Measurements from ENCODE around the gene CANT1. TPM values are rescaled to one million over a fixed set of nuclear protein-coding genes. Genes with fewer than 3 reads are reported as not detected.
"Not testable (repeated sequence)": the region's sequence is repeated elsewhere in the genome, so short reads cannot be mapped to it uniquely, and the experiment has no call there.

Gene CANT1
- total RNA-seq, 6 experiments from 2014 or later = 84.2 to 103 (median 92.4) TPM

DNA sequence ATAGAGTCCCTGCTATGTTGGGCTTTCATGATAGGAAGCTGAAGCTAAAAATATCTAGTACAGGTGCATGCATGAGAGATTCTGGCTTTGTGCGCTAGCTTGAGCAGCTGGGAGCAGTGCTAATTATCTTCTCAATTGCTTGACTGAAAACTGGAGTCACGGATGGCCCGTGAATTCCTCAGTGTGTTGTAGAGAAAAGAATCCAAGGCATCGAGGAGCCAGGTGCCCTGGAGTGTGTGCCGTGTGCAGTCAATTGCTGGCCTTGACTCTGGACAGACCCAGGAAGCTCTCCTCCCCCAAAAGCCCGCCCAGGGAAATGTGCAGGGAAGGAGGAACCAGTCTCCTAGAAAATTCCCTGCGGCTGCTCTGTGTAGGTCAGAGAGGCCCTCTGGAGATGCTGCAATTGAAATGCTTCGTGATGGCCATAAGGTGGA is 44.1 kb downstream of the CANT1 start:
- TF ChIP-seq, protein P1, sequence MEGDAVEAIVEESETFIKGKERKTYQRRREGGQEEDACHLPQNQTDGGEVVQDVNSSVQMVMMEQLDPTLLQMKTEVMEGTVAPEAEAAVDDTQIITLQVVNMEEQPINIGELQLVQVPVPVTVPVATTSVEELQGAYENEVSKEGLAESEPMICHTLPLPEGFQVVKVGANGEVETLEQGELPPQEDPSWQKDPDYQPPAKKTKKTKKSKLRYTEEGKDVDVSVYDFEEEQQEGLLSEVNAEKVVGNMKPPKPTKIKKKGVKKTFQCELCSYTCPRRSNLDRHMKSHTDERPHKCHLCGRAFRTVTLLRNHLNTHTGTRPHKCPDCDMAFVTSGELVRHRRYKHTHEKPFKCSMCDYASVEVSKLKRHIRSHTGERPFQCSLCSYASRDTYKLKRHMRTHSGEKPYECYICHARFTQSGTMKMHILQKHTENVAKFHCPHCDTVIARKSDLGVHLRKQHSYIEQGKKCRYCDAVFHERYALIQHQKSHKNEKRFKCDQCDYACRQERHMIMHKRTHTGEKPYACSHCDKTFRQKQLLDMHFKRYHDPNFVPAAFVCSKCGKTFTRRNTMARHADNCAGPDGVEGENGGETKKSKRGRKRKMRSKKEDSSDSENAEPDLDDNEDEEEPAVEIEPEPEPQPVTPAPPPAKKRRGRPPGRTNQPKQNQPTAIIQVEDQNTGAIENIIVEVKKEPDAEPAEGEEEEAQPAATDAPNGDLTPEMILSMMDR (IDR thresholded peaks at IDR 0.05) = no peak
- H3K27me3 Mint-ChIP-seq (ENCODE audit: insufficient read depth) = no peaks in the 10 kb centered on the region; the same call in none of the 2 replicates
- H3K4me1 Mint-ChIP-seq (ENCODE audit: low read depth) = peaks cover 20% of the 10 kb centered on the region
- DNase-seq = no peak
- no peak overlapping the region for H3K27ac Mint-ChIP-seq
- no peaks in the 10 kb centered on the region for H3K36me3 Mint-ChIP-seq (ENCODE audit: low read depth)
- H3K9me3 Mint-ChIP-seq = no peaks in the 10 kb centered on the region; the same call in 1 of the 2 replicates
- H3K4me3 Mint-ChIP-seq = no peak overlapping the region

GRCh38 chr17:78963378-78963777 is 46.2 kb downstream of the CANT1 start:
- H3K36me3 Mint-ChIP-seq (ENCODE audit: low read depth) = no peaks in the 10 kb centered on the region
- peaks cover 28% of the 10 kb centered on the region for H3K4me1 Mint-ChIP-seq (ENCODE audit: low read depth)
- H3K4me3 Mint-ChIP-seq = no peak overlapping the region
- TF ChIP-seq, protein P1 (IDR thresholded peaks at IDR 0.05) = no peak
- H3K9me3 Mint-ChIP-seq = no peaks in the 10 kb centered on the region; the same call in 1 of the 2 replicates
- H3K27me3 Mint-ChIP-seq (ENCODE audit: insufficient read depth) = no peaks in the 10 kb centered on the region; the same call in none of the 2 replicates
- no peak for DNase-seq
- H3K27ac Mint-ChIP-seq = no peak overlapping the region

- peaks cover 30% of the 10 kb centered on the region for H3K4me1 Mint-ChIP-seq (ENCODE audit: low read depth)
- H3K36me3 Mint-ChIP-seq (ENCODE audit: low read depth); H3K27me3 Mint-ChIP-seq (ENCODE audit: insufficient read depth); DNase-seq; H3K9me3 Mint-ChIP-seq; H3K4me3 Mint-ChIP-seq; H3K27ac Mint-ChIP-seq: not testable (repeated sequence)
These were observed 46.6 kb downstream of the CANT1 start for GRCh38 chr17:78962984-78963348.

GRCh38 chr17:78962345-78962983 is 47.1 kb downstream of the CANT1 start:
- DNase-seq = peak; percentile 56
- Mint-ChIP-seq H3K9me3 (no peaks in the 10 kb centered on the region; the same call in 1 of the 2 replicates), H3K4me1 (ENCODE audit: low read depth) (peaks cover 30% of the 10 kb centered on the region), H3K4me3 (no peak overlapping the region), H3K27me3 (ENCODE audit: insufficient read depth) (no peaks in the 10 kb centered on the region; the same call in none of the 2 replicates), H3K27ac (peak overlapping the region; percentile 42; the same call in 1 of the 2 replicates), H3K36me3 (ENCODE audit: low read depth) (no peaks in the 10 kb centered on the region)
- TF ChIP-seq, protein P1 (IDR thresholded peaks at IDR 0.05) = no peak

DNA sequence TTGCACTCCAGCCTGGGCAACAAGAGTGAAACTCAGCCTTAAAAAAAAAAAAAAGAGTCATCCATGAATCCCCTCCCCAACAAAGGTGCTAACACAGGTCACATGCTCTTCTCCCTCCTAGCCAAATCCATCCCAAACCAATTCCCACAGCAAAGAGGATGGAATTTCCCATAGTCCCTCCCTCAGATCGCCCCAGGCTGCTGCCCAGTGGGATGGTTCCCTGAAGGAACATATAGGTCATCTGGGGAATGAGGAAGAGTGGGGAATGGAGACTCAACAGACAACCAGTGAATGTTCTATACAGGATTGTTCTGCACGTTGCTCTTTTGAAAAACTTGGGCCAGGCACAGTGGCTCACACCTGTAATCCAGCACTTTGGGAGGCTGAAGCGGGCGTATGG is 48.0 kb downstream of the CANT1 start:
- no peak overlapping the region; the same call in 1 of the 2 replicates for H3K27ac Mint-ChIP-seq
- no peak for DNase-seq

DNA sequence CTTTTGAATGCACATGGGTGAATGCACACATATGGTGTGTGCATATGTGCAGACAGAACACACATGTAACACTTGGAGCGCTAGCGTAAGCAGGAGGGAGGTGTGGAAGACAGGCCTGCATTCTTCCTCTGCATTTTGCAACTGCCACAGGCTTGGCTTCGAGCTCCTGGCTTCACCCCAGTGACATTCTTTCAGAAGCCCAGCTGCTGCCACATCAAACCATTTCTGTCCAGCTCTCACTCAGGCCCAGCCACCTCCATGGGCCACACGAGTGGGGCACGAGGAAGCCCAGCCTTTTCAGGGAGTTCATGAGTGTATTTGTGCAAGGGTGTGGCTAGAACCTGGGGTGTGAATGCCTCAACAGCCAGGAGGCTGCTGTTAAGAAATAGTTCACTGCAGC is 48.6 kb downstream of the CANT1 start:
- H3K9me3 Mint-ChIP-seq = no peaks in the 10 kb centered on the region; the same call in 1 of the 2 replicates
- no peak overlapping the region for H3K4me3 Mint-ChIP-seq
- no peaks in the 10 kb centered on the region; the same call in none of the 2 replicates for H3K27me3 Mint-ChIP-seq (ENCODE audit: insufficient read depth)
- TF ChIP-seq, protein P1 (IDR thresholded peaks at IDR 0.05) = no peak
- peaks cover 42% of the 10 kb centered on the region for H3K4me1 Mint-ChIP-seq (ENCODE audit: low read depth)
- H3K27ac Mint-ChIP-seq = no peak overlapping the region
- no peaks in the 10 kb centered on the region for H3K36me3 Mint-ChIP-seq (ENCODE audit: low read depth)
- DNase-seq = no peak

More for the DNA sequence above, 48.0 kb downstream of the CANT1 start:
- Mint-ChIP-seq H3K36me3 (ENCODE audit: low read depth) (no peaks in the 10 kb centered on the region), H3K4me1 (ENCODE audit: low read depth) (peaks cover 39% of the 10 kb centered on the region), H3K9me3 (no peaks in the 10 kb centered on the region; the same call in 1 of the 2 replicates), H3K4me3 (no peak overlapping the region), H3K27me3 (ENCODE audit: insufficient read depth) (no peaks in the 10 kb centered on the region; the same call in none of the 2 replicates)
- TF ChIP-seq, protein P1 (IDR thresholded peaks at IDR 0.05) = no peak

All from HFFc6 (cell line).